GM23338 (cell line): ENCODE measurements around the gene GGT5. TPM values are rescaled to one million over a fixed set of nuclear protein-coding genes. Genes with fewer than 3 reads are reported as not detected.

Experiments
- ATAC-seq: fragments of 200-7000 bp; cut with Tn5 transposase; 3 replicates; pipeline ENCODE4 v1.9.1; 2020
- DNase-seq: peaks from one replicate; pipeline ENCODE4 v3.0.0-alpha.2; 2015; ENCODE audit warnings: low spot score
- H2AFZ ChIP-seq: fragments of 200-600 bp; sonication (generic); 2 replicates; pipeline ENCODE4 v1.8.0; 2016; ENCODE audit warnings: antibody characterized with exemption, mild to moderate bottlenecking, moderate library complexity
- H3F3A ChIP-seq: fragments of 200-600 bp; sonication (generic); replicated peaks from 2 replicates; pipeline ENCODE4 v1.8.0; 2017; ENCODE audit warnings: antibody characterized with exemption, mixed run types, low read depth
- H3K27ac ChIP-seq: fragments of 200-600 bp; sonication (generic); 2 replicates; pipeline ENCODE4 v1.6.1; 2016; ENCODE audit warnings: low read depth
- H3K27me3 ChIP-seq: fragments of 200-600 bp; sonication (generic); 2 replicates; pipeline ENCODE4 v1.8.0; 2016; ENCODE audit warnings: mild to moderate bottlenecking, mixed run types, moderate library complexity; ENCODE audit not compliant: insufficient read depth
- H3K36me3 ChIP-seq: fragments of 200-600 bp; sonication (generic); 2 replicates; pipeline ENCODE4 v1.8.0; 2016; ENCODE audit warnings: mild to moderate bottlenecking; ENCODE audit not compliant: insufficient read depth
- H3K4me1 ChIP-seq: fragments of 200-600 bp; sonication (generic); 2 replicates; pipeline ENCODE4 v1.8.0; 2016; ENCODE audit warnings: mild to moderate bottlenecking, moderate library complexity; ENCODE audit not compliant: insufficient read depth
- H3K4me2 ChIP-seq: fragments of 200-600 bp; sonication (generic); 2 replicates; pipeline ENCODE4 v1.7.1; 2017; ENCODE audit warnings: mixed run types
- H3K4me3 ChIP-seq: fragments of 200-600 bp; sonication (generic); 2 replicates; pipeline ENCODE4 v1.6.1; 2016; ENCODE audit warnings: mixed run types
- H3K79me2 ChIP-seq: fragments of 200-600 bp; sonication (generic); replicated peaks from 2 replicates; pipeline ENCODE4 v1.8.0; 2017; ENCODE audit warnings: mild to moderate bottlenecking; ENCODE audit not compliant: insufficient read depth
- H3K9me2 ChIP-seq: fragments of 200-600 bp; sonication (generic); 2 replicates; pipeline ENCODE4 v1.8.0; 2017; ENCODE audit not compliant: insufficient read depth
- H4K20me1 ChIP-seq: fragments of 200-600 bp; sonication (generic); replicated peaks from 2 replicates; pipeline ENCODE4 v1.8.0; 2017; ENCODE audit warnings: mild to moderate bottlenecking; ENCODE audit not compliant: insufficient read depth
- H3K27ac Mint-ChIP-seq: 2 replicates; pipeline ENCODE4 v1.8.0; 2020; ENCODE audit warnings: inconsistent platforms, mild to moderate bottlenecking, moderate library complexity, mixed read lengths
- H3K27me3 Mint-ChIP-seq: 3 replicates; pipeline ENCODE4 v1.8.0; 2022; ENCODE audit warnings: low read depth, mild to moderate bottlenecking, moderate library complexity, mixed read lengths, inconsistent platforms; ENCODE audit not compliant: insufficient read depth, poor library complexity
- H3K36me3 Mint-ChIP-seq: 3 replicates; pipeline ENCODE4 v1.8.0; 2021; ENCODE audit warnings: low read depth, mild to moderate bottlenecking, inconsistent platforms, moderate library complexity, mixed read lengths
- H3K4me1 Mint-ChIP-seq: 3 replicates; pipeline ENCODE4 v1.8.0; 2020; ENCODE audit warnings: mild to moderate bottlenecking, inconsistent platforms, mixed read lengths
- H3K4me3 Mint-ChIP-seq: 3 replicates; pipeline ENCODE4 v1.8.0; 2021; ENCODE audit warnings: moderate library complexity, mild to moderate bottlenecking, inconsistent platforms, mixed read lengths
- H3K9me3 Mint-ChIP-seq: 3 replicates; pipeline ENCODE4 v1.8.0; 2020; ENCODE audit warnings: moderate library complexity, mild to moderate bottlenecking, inconsistent platforms, mixed read lengths
- CREB1 ChIP-seq: fragments of 250-450 bp; sonication (Bioruptor Pico); IDR thresholded peaks from 2 replicates; pipeline ENCODE4 v1.5.0; 2020; ENCODE audit warnings: low read depth, mild to moderate bottlenecking, moderate library complexity
- NANOG ChIP-seq: IDR thresholded peaks from 2 replicates; pipeline ENCODE4 v1.6.1; 2016; ENCODE audit warnings: antibody characterized with exemption, borderline replicate concordance
- POLR2AphosphoS5 ChIP-seq: IDR thresholded peaks from 2 replicates; pipeline ENCODE4 v1.6.1; 2016; ENCODE audit warnings: antibody characterized with exemption, low read depth
- ZNF462 ChIP-seq: fragments of 250-450 bp; sonication (Bioruptor Pico); IDR thresholded peaks from 2 replicates; pipeline ENCODE4 v1.5.0; 2020; ENCODE audit warnings: mild to moderate bottlenecking, moderate library complexity
- polyA plus RNA-seq: library from polyadenylated mRNA; unstranded; fragments of >200 nt; fragmentation: Nextera tagmentation; extraction: Ambion mirVana; gene quantifications from 2 replicates; pipeline ENCODE4 v1.2.1, GENCODE V29; 2016
- total RNA-seq: library from RNA; depleted of rRNA; stranded (reverse); fragments of >200 nt; shearing (Covaris generic); gene quantifications from 2 replicates; pipeline ENCODE4 v1.2.3, GENCODE V29; 2014
- TF ChIP-seq, protein P1 (sequence below), 2 experiments: fragments of 200-600 bp in 1 of 2; sonication (generic) in 1 of 2; conservative IDR thresholded peaks; 2 replicates each; pipeline versions ENCODE4 v1.5.1 to v1.6.1; 2016 to 2017; ENCODE audit warnings: antibody characterized with exemption in 2 of 2, low read depth in 2 of 2, mild to moderate bottlenecking in 2 of 2, moderate library complexity in 1 of 2

Gene GGT5
- total and polyA plus RNA-seq, 2 experiments from 2014 or later, result not detected

DNA sequence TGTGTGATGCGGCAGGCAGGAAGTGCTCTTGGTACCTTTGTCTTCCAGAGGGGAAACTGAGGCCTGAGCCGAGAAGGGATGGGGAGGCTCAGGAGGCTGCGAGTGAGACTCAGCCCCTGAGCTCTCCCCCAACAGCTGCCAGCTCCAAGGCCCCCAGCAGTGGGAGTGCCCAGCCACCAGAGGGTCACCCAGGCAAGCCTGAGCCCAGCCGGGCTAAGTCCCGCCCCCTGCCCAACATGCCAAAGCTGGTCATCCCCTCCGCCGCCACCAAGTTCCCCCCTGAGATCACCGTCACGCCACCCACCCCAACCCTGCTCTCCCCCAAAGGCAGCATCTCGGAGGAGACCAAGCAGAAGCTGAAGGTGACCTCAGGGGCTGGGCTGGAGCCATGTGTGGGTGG lies 67.4 kb downstream of the GGT5 start:
- Mint-ChIP-seq H3K4me3 (no peak overlapping the region), H3K9me3 (no peaks in the 10 kb centered on the region), H3K4me1 (peaks cover 12% of the 10 kb centered on the region; the same call in 2 of the 3 replicates), H3K27ac (no peak overlapping the region), H3K27me3 (peaks cover 15% of the 10 kb centered on the region), H3K36me3 (peaks cover 12% of the 10 kb centered on the region; the same call in 2 of the 3 replicates)
- TF ChIP-seq NANOG, result no peak
- TF ChIP-seq CREB1, result no peak
- TF ChIP-seq, protein P1, sequence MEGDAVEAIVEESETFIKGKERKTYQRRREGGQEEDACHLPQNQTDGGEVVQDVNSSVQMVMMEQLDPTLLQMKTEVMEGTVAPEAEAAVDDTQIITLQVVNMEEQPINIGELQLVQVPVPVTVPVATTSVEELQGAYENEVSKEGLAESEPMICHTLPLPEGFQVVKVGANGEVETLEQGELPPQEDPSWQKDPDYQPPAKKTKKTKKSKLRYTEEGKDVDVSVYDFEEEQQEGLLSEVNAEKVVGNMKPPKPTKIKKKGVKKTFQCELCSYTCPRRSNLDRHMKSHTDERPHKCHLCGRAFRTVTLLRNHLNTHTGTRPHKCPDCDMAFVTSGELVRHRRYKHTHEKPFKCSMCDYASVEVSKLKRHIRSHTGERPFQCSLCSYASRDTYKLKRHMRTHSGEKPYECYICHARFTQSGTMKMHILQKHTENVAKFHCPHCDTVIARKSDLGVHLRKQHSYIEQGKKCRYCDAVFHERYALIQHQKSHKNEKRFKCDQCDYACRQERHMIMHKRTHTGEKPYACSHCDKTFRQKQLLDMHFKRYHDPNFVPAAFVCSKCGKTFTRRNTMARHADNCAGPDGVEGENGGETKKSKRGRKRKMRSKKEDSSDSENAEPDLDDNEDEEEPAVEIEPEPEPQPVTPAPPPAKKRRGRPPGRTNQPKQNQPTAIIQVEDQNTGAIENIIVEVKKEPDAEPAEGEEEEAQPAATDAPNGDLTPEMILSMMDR (conservative IDR thresholded peaks at IDR 0.05; ENCODE audit: low read depth in 2 of 2), result no peak
- TF ChIP-seq POLR2AphosphoS5, result no peak
- TF ChIP-seq ZNF462 (CRISPR knock-in tag), result no peak
- H3F3A ChIP-seq, result no peaks in the 10 kb centered on the region
- no peaks in the 10 kb centered on the region for H4K20me1 ChIP-seq
- no peak overlapping the region for H3K4me3 ChIP-seq
- no peaks in the 10 kb centered on the region for H3K9me2 ChIP-seq
- no peaks in the 10 kb centered on the region for H3K27me3 ChIP-seq
- peaks cover 7% of the 10 kb centered on the region; the same call in 1 of the 2 replicates for H3K4me1 ChIP-seq
- H2AFZ ChIP-seq, result no peak overlapping the region
- H3K27ac ChIP-seq, result no peak overlapping the region
- DNase-seq (no peak), ATAC-seq (no peak)
- H3K36me3 ChIP-seq, result no peaks in the 10 kb centered on the region
- no peaks in the 10 kb centered on the region for H3K79me2 ChIP-seq
- H3K4me2 ChIP-seq, result no peak overlapping the region
